Gastrocnemius medialis (tissue), 4 donors: ENCODE measurements around the gene TNS1.

ENCODE experiments used
- CTCF ChIP-seq, 5 experiments: fragments of 450-650 bp in 3 of 5; fragments of 200-600 bp in 2 of 5; sonication (generic) in 2 of 5; IDR thresholded peaks in 4 of 5; conservative IDR thresholded peaks in 1 of 5; 1 replicate in 4 of 5; 2 replicates in 1 of 5; pipeline ENCODE4 v1.5.1; 2016 to 2019; ENCODE audit warnings: antibody characterized with exemption in 5 of 5, mild to moderate bottlenecking in 3 of 5, moderate library complexity in 3 of 5
- POLR2A ChIP-seq, 2 donors: fragments of 450-650 bp; IDR thresholded peaks; one replicate each; pipeline ENCODE4 v1.6.1; 2017; ENCODE audit warnings: antibody characterized with exemption in 2 of 2, mild to moderate bottlenecking in 2 of 2, moderate library complexity in 2 of 2

- no peak for TF ChIP-seq POLR2A (IDR thresholded peaks at IDR 0.05)
- no peak for TF ChIP-seq CTCF (IDR thresholded peaks at IDR 0.05 in 4 of 5, conservative IDR thresholded peaks at IDR 0.05 in 1 of 5)
Observed at GRCh38 chr2:217797661-217798069, 205.1 kb downstream of the TNS1 start.
